Panc1 (cell line): Measurements from ENCODE around the gene PIAS1.

ENCODE experiments used
- CTCF ChIP-seq: fragments of 450-650 bp; IDR thresholded peaks from 2 replicates; pipeline ENCODE4 v1.5.1; 2017; ENCODE audit warnings: mild to moderate bottlenecking
- TCF7L2 ChIP-seq: IDR thresholded peaks from 2 replicates; pipeline ENCODE4 v1.6.1; 2011; ENCODE audit warnings: mild to moderate bottlenecking, low read depth, low read length, inconsistent platforms

DNA sequence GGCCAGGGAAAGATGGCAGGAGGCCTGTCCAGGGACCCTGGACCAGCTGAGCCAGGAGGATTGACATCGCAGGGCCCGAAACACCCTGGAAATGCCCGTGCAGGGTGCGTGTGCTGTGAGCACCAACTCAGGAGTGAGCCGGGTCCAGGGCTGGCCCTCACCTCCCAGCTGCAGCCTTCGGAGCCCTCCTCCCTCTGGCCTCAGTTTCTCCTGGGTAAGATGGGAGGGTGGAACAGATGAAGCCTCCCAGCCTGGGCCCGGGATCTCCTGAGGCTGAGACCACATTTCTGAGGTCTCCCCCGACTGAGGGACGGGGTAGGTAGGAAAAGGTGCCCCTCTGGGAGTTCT lies 156.3 kb downstream of the PIAS1 start:
- TF ChIP-seq CTCF (no peak), TCF7L2 (no peak)
